Measurements from ENCODE around the gene PIGK. TPM values are rescaled to one million over a fixed set of nuclear protein-coding genes. Genes with fewer than 3 reads are reported as not detected.

PIGK gene
- total and polyA plus RNA-seq, 2 of the 4 experiments (the other 2 are of a cell fraction), result 15.6 to 21.2 TPM

DNA sequence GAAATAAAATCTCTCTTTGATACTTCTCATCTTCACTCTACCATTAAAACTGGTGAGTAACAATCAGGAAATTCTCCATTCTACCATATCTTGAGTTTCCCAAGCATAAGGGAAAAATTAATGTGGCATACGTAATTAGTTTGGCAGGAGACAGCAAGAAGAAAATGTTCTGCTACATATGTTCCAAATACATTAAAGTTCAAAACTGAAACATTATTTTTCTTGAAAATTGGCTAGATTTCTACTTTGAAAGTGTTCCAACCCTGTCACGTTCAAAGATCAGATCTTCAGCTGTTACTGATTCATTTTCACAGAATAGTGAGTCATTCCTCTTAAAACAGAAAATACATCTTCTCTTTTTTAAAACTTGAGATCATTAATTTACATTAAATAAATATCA is 48.5 kb downstream of the PIGK start:
- Histone ChIP-seq H3K56ac (ENCODE audit: extremely low read depth, insufficient read depth, low read length) (no peak overlapping the region), H3K14ac (replicated peaks; ENCODE audit: low read depth, low read length) (no peak overlapping the region), H4K91ac (ENCODE audit: insufficient read depth, low read depth, low read length) (no peak overlapping the region), H4K5ac (ENCODE audit: low read depth, low read length) (no peak overlapping the region), H3K4ac (ENCODE audit: low read depth, low read length) (no peak overlapping the region), H3K27me3 (ENCODE audit: control insufficient read depth, insufficient read depth, low read length) (no peaks in the 10 kb centered on the region), H3K27ac (ENCODE audit: insufficient read depth, low read length) (no peak overlapping the region), H3K4me1 (ENCODE audit: control insufficient read depth, insufficient read depth, low read length) (no peaks in the 10 kb centered on the region), H3K4me2 (ENCODE audit: low read depth, low read length) (peak overlapping the region; percentile 13; the same call in 1 of the 2 replicates), H3K36me3 (ENCODE audit: control insufficient read depth, insufficient read depth, low read length) (no peaks in the 10 kb centered on the region), H2AK5ac (ENCODE audit: low read depth, low read length) (no peak overlapping the region), H2AFZ (replicated peaks; ENCODE audit: low read length, poor library complexity) (no peak overlapping the region), H2BK20ac (ENCODE audit: low read depth, low read length) (no peak overlapping the region), H3K23ac (ENCODE audit: low read depth, low read length) (no peak overlapping the region), H3K18ac (ENCODE audit: low read depth, low read length) (no peak overlapping the region), H3K9ac (ENCODE audit: low read depth, low read length) (no peak overlapping the region), H4K20me1 (ENCODE audit: insufficient read depth, low read length) (no peaks in the 10 kb centered on the region), H4K8ac (ENCODE audit: low read depth in 2 of 2, low read length in 2 of 2) (no peak overlapping the region), H2BK5ac (ENCODE audit: low read depth, low read length, poor library complexity, severe bottlenecking) (no peak overlapping the region), H2BK15ac (ENCODE audit: low read depth, low read length) (no peak overlapping the region), H3K4me3 (ENCODE audit: insufficient read depth, low read depth, low read length) (no peak overlapping the region), H3K9me3 (ENCODE audit: control insufficient read depth, insufficient read depth, low read length) (peaks cover 5% of the 10 kb centered on the region; the same call in 1 of the 2 replicates), H3K9me1 (ENCODE audit: insufficient read depth, low read length) (no peaks in the 10 kb centered on the region), H2AK9ac (replicated peaks; ENCODE audit: low read depth, low read length, poor library complexity) (no peak overlapping the region), H2BK120ac (ENCODE audit: low read depth, low read length) (no peak overlapping the region), H3K79me1 (ENCODE audit: low read depth in 1 of 2, low read length in 2 of 2) (no peaks in the 10 kb centered on the region; a peak in 1 of 4 replicates)
- no CpG with 5 or more reads among the region's 2 CpGs for WGBS, 2 experiments (ENCODE audit: extremely low coverage in 2 of 2, insufficient read length in 1 of 2)
- BruUV-seq (replicated peaks), result no TSS peak
- CTCF ChIA-PET, result interaction anchor here (0.6 kb wide), 1 partner anchor 8 kb away, joined by 5 read pairs; no protein-coding TSS in a partner anchor
- TF ChIP-seq, protein P1, sequence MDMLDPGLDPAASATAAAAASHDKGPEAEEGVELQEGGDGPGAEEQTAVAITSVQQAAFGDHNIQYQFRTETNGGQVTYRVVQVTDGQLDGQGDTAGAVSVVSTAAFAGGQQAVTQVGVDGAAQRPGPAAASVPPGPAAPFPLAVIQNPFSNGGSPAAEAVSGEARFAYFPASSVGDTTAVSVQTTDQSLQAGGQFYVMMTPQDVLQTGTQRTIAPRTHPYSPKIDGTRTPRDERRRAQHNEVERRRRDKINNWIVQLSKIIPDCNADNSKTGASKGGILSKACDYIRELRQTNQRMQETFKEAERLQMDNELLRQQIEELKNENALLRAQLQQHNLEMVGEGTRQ (IDR thresholded peaks at IDR 0.05; ENCODE audit: low read depth, low read length), result no peak
- peak; percentile 55 for TF ChIP-seq BHLHE40 (IDR thresholded peaks at IDR 0.05; ENCODE audit: low read depth, low read length)
- TF ChIP-seq CHD1 (IDR thresholded peaks at IDR 0.05; ENCODE audit: low read depth, low read length), result no peak
- ATAC-seq (ENCODE audit: low read depth), result no peak
- POLR2A ChIA-PET (ENCODE audit: unreplicated experiment), result no interaction called here
- DNase-seq, result peak; percentile 67
- intact Hi-C loops (cut with micrococcal nuclease) (no loop called here), dilution Hi-C loops (cut with HindIII; ENCODE audit: low sequenced_read_pairs, unreplicated experiment) (no loop called here), in situ Hi-C loops (cut with MboI; ENCODE audit: low sequenced_read_pairs) (no loop called here)

Data from IMR-90 (cell line).